ENCODE results near the gene G6PD.
"Not testable (repeated sequence)": the region's sequence is repeated elsewhere in the genome, so short reads cannot be mapped to it uniquely, and the experiment has no call there.

G6PD gene

DNA sequence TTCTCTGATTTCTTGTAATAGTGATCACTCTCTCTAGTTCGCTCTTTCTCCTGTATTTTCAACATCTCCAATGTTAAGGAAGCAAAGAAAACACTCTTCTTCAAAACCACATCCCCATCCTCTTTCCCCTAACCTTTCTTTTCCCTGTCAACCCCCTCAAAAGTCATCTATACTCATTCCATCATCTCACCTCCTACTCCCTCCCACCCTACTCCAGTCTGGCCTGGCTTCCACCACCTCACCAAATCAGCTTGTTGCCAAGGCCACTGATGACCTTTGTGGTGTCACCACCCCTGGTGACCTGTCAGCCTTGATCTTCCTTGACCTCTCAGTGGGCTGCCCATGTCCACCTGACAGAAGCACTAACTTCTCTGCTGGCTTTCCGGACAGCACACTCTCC lies 32.9 kb downstream of the G6PD start:
- DNase-seq = no peak

DNA sequence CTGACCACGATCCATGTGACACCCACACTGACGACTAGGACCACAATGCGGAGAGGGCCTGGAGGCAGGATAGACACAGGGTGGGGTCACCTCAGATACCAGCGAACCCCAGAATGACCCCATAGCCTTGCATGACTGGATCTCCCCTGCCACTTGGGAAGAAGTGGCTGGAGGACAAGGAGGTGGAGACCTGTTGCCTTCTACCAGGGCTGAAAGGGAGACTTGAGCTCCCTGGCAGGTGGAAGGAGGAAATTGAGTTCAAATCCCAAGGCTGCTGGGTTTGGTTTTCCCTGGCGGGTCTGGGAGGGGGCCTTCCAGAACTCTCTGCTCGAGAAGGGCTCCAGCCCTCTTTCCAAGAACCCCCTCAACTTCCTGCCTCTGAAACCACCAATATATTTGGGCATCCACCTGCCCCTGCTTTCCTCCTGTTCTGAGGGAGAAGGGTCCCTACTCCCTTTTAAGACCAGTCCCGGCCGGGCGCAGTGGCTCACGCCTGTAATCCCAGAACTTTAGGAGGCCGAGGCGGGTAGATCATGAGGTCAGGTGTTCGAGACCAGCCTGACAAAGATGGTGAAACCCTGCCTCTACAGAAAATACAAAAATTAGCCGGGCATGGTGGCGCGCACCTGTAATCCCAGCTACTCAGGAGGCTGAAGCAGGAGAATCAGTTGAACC lies 33.6 kb downstream of the G6PD start:
- DNase-seq = no peak

DNA sequence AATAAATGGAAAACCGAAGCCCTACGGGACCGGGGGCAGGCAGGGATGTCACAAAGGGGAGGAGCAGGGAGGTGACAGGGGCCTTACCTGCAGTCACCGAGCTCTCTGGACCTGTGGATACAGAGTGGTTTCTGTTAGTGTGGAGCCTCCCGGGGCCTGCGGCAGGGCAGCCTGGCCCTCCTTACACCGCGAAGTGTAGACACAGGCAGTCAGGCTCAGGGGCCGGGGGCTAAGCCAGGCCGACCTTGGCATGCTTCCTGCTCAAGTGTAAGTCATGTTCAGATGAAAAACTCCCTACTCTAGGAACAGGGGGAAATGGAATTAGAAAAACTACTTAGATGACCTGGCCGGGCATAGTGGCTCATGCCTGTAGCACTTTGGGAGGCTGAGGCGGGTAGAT lies 34.9 kb downstream of the G6PD start:
- DNase-seq = no peak

DNA sequence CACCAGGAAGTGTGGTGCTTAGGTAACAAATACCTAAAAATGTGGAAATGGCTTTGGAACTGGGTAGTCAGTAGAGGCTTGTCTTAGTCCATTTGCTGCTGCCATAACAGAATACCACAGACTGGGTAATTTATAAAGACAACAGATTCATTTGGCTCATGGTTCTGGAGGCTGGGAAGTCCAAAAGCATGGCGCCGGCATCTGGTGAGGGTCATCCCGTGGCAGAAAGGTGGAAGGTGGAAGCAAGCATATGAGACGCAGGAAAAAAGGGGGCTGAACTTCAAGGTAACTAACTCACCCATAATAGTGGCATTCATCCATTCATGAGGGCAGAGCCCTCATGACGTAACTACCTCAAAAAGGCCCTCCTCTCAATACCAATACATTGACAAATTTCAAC lies 37.2 kb downstream of the G6PD start:
- no peak for DNase-seq

DNA sequence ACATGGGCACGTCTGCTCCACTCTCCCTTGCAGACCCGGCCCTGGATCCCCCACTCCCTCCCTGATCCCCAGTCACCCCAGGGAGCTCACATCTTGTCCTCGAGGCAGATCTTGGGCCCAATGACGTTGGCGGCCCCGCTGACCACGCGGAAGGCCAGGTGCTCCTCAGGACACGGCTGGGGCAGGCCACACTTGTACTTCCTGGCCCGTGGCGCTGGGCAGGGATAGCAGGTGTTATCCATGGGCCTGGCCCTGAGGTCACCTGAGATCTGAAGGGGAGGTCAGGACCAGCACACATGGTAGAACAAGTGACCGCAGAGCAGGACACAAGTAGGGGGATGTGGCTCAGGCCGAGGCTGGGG lies 38.3 kb downstream of the G6PD start:
- DNase-seq = no peak

DNA sequence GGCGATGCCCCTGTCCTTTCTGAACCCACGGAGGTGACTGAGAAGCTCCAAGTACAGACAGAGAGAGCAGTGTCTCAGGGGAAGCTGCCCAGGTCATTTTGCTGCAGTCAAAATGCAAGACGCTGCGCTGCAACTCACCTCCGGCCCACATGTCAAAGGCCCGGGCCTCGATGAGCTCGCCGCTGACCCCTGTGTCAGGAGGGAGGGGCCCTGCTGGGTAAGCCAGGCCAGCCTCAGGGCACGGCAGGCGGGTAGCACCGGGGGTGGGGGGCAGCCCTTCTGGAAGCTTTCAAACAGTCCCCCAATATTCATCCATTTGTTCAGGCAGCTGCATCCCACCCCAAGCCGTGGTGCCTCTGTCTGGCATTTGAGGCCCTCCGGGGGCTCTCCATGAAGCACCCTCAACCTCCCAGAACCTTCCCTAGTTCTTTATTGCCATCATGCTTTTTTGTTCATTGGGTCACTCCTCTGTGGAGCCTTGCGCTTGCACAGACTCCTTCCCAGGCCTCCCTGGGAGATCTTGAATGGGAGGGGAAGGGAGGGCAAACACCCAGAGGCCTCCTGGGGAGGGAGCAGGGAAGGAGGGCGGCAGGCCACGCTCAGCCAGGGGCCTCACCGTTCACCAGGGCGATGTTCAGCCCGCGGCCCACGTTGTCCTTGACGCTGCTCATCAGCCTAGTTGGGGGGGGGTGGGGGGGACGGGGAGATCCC lies 38.8 kb downstream of the G6PD start:
- DNase-seq = no peak

DNA sequence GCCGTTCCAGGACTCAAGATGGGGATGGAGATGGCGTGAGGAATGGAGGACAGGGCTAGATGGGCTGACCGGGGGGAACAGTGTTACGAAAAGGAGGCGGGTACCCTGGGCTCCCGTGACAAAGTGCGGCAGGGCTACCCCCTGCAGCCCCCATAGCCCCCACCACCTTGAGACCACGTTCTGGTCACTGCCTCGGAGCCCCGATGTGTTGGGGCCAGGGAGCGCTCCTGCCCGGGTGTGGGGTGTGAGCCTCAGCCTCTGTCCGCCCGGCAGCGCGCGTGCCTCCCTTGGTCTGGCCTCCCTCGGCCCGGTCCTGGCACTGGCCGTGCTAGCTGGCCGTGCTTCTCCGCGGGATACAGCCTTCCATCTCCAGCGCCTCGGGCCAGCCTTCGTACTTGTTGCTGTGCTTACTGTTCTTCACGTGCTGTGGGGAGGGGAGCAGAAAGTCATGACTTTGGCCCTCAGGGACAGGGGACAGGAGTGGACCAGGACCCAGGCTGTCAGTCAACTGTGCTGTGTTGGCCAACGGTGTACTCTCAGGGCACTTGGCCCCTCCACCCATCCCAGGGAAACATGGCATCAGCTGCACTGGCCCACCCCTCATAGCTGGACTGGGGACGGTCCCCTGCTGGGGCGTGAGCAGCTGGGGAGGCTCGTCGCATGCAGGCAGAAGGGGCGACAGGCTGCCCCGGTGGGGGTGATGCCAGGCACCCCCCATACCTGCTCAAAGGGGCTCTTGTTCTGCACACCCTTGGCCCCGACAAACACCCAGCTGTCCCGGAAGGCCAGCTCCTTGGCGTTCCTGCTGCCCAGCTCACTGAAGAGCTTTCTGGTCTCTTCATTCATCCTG lies 39.9 kb downstream of the G6PD start:
- no peak for DNase-seq

DNA sequence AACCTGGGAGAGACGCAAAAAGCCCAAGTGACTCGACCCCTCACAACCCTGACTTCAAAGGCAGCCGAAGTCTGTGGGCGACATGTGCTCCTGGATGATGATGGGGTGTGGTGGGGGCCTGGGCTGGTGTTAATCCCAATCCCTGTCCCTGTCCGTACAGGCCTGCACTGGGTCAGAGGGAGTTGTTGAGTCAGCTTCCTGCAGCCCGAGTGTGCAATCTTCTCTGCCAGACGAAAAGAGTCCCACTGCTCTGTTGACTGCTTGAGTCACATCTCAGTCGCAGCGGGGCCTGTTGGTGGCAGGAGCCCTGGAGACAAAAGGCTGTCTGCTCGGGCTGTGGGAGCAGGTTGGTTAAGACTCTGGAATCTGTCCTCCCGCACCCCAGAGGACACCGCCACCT lies 40.9 kb downstream of the G6PD start:
- DNase-seq = peak; percentile 10 to 12

DNA sequence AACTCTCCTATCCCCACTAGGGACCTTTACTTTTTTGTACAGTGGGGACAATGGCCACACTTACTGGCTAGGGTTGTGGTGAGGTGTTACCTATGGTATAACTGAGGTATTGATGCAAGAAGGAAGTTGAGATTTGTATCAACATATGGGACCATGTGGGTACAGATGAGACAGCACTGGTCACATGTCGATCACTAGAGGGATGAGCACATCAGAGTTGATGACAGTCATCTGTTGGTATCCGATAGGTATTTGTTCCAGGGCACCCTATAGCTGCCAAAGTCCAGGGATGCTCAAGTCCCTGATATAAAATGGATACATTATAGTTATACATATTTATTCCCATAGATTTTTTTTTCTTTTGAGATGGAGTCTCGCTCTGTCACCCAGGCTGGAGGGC lies 43.7 kb downstream of the G6PD start:
- no peak for DNase-seq

DNA sequence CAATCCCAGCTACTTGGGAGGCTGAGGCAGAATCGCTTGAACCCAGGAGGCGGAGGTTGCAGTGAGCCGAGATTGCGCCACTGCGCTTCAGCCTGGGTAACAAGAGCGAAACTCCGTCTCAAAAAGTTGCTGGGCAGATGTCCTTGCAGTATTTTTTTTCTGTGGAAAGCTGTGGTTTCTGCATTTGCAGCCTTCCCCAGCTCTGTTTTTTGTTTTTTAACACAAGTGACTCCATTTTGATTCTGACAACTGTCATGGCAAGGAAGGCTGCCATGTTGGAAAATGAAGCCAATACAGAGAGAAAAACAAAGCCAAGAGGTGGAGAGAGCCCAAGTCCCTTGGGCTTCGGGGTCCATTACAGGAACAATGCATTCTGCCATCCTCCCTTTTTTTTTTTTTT lies 44.5 kb downstream of the G6PD start:
- DNase-seq = no peak

DNA sequence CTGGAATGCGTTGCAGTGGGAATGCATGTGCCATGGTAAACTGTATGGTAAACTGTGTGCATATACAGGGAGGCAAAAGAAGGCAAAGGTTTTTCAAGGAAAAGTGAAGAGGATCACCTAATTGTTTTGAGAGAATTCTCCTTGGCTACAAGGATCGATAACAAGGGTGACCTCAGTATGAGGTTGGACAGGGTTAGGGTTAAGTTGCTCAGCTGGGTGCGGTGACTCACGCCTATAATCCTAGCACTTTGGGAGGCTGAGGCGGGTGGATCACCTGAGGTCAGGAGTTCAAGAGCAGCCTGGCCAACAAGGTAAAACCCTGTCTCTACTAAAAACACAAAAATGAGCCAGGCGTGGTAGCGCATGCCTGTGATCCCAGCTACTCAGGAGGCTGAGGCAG lies 45.2 kb downstream of the G6PD start:
- DNase-seq = not testable (repeated sequence)

DNA sequence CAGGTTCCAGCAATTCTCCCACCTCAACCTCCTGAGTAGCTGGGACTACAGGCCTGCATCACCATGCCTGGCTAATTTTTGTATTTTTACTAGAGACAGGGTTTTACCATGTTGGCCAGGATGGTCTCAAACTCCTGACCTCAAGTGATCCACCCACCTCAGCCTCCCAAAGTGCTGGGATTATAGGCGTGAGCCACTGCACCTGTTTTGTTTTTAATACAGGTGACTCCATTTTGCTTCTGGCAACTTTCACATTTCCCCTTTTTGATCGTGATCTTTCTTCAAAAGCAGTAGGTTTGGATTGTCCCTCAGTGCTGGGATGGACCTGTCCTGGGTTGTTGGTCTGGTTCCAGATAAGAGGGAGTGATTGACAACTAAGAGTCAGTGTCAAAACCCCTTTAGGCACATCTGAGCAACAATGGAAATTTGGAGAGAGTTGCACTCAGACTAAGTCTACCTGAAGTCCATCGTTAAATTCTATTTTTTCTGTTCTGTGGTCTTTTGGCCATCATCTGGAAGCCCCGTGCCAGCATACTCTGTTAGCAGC lies 50.0 kb downstream of the G6PD start:
- DNase-seq = not testable (repeated sequence)

DNA sequence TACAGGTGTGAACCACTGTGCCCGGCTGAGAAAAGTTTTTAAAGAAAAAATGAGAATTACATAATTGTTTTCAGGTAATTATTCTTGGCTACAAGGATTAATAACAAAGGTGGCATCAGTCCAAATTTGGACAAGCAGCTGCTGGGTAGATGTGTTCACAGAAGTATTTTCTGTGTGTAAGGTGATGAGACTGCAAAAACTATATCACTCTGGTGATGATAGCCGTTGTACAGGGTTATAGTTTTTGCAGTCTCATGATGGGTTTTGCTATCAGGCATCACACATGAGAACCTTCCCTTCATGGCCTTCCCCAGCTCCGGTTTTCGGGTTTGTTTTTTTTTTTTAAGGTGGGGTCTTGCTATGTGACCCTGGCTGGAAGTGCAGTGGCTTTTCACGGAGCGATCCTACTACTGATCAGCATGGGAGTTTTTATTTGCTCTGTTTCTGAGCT lies 51.1 kb downstream of the G6PD start:
- DNase-seq = no peak

DNA sequence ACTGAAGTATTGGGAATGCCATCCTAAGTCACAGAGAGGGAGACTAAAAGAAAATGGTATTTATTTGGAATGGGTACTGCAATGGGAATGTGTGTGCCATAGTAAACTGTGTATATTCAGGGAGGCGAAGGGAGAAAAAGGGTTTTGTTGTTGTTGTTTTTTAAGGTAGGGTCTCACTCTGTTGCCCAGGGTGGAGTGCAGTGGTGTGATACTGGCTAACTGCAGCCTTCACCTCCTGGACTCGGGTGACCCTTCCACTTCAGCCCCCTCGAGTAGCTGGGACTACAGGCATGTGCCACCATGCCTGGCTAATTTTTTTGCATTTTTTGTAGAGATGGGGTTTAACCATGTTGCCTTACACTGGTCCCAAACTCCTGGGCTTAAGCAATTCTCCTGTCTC lies 51.9 kb downstream of the G6PD start:
- DNase-seq = no peak

DNA sequence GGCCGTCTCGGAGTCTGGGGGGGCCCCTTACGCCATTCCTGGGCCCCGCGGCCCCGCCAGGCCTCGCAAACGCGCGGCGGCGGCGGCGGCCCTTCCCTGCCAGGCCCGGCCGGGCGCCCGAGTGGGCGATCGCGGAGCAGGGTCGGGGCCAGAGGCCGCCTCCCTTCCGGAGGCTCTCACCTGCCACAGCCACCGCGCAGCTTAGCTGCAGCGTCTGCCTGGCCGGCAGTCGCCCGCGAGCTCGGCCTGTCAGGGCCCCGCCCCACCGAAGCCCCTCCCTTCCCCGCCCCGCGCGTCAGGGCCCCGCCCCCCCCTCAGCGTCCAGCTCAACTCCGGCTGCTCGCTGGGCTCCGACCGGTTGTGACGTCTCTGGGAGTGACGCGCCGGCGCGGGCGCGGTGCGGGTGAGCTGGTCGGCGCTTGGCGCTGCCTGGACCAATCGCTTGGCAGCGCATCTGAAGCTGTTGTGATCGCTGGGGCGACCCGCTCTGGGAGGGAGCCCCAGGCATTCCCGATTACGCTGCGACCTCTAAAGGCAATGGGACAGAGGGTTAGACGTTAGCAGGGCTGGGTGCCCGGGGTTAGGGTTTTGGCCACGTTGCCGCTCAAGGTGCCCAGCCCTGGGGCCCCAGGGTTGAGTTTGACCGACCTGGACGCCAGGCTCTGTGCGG lies 56.1 kb downstream of the G6PD start, which contains the start of gene SLC10A3:
SLC10A3 (minus strand) TSS at position 216 of the 670 bp plus-strand sequence. CDS start 1,689 bp downstream, outside the sequence.
- peak; percentile 72 to 76 for DNase-seq

DNA sequence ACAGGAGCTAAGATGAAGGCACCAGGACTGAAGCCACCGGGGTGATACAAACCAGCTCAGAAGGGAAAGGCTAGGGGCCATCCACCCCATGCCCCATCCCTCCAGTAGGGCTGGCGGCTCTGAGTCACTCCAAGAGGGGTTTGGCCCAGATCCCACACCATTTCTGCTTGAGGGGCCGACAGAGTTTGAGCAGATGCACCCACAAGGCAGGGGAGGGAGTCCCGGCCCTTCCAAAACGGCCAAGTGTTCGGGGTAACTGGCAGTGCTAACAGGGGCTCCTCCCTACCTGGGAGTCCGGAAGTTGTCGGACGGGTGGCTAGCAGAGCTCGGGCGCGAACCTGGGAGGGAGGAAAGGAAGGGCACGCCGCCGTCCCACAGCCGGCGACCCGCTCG lies 56.6 kb downstream of the G6PD start:
- no peak for DNase-seq

DNA sequence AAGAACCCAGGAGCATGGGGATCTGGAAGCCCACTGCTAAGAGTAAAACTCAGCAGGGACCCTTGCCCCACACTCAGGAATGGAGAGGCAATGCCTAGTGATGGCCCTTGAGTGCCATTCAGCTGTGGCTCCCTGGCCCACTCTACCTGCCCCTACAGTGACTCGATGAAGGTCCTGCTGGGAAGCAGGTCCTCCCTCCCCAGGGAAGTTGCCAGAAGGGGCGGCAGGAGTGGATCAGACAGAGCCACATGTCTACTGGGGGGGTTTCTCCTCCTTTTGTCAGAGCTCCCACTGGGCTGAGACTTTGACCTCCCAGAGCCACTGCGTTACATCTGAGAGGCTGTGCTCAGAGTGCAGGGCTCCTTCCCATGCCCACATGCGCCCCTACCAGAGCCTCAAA lies 57.5 kb downstream of the G6PD start:
- DNase-seq = no peak

DNA sequence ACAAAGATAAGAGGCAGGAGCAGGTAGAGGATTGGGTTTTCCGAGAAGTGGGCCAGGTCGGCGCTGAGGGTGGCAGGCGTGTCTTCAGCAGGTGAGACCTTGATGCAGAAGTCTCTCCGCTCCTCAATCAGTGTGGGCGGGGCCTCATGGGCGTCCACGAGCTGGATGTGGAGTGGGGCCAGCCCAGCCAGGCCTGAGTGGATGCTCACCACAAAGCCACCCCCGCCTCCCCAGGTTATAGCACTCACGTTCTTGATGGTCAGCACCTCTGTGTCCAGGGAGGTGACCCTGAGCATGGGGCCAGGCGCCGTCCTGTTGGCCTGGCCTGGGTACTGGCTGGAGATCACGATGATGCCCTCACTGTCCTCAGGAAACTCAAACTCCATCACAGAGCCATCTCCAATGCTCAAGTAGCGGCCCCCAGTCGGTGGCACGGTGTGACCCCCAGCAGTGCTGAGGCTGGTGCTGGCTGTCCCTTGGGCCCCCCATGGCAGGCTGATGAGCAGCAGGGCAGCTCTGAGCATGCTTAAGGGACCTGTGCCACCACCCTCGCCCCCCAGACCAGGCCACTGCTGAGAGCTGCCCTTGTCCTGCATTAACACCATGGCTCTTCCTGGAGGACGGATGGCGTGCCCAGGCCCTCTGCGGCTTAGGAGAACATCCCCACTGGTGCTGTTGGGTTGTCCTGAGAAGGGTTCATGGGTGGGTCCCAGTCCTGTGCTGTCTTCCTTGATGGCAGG lies 58.1 kb downstream of the G6PD start:
- DNase-seq = no peak

DNA sequence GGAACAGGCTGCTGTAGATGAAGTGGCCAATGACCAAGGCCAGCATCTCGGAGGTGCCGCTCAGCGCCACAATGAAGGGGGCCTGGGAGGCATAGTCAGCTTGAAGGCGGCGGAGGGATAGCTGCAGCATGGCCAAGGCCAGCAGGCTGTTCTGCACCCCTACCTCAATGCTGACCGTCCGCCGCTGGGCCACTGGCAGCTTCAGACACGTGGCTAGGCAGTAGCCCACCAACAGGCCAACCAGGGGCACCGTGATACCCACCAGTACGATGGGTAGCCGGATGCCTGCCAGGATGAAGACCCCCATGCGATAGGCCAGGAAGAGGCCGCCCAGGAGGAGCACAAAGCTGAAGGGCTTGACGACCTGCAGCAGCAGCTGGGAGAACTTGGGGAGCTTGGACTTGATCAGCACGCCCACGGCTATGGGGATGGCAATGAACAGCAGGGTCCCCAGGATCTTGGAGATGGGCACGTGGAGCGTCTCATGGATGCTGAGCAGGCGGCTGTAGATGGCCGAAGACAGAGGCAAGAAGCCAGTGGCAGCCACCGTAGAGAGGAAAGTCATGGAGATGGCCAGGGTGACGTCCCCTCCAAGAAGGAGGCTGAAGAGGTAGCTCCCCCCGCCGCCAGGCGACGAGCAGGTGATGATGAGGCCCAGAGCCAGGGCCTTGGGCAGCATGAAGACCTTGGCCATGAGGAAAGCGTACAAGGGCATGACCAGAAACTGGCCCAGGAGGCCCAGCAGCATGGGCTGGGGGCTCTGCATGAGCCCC lies 58.9 kb downstream of the G6PD start:
- no peak for DNase-seq

DNA sequence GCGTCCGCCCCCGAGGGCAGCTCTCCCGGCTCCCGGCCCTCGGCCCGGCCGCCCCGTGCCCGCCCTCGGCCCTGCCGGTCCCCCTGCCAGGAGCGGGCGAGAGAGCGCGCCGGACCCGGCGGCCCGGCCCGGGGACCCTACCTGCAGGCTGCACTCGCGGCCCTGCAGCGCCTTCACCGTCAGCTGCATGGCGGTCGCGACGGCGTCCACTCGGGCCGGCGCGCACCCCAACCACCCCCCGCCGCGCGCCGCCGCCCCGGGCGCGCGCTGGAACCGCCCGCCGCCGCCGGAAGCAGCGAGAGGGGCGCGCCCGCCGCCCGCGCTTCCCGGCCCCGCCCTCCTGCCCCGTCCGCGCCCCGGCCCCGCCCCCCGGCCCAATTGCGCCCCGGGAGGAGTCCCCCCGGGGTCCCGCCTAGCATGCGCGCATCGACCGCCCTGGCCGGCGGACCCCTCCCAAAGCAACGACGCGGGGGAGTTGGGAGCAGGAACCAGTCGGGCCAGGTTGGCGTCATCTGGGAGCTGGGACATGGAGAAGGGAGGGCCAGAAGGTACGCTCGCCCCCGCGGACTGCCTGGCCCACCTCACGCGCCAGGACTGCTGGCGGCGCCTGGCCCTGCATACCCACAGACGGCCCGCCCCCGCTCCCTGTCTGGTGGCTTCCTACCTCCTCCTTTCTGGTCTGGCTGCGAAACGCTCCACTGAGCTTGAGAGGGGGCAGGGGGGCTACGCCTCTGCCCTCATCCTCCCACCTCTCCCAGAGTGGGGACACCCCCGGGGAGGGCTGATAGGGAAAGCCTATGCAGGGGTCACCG lies 60.0 kb downstream of the G6PD start, which contains the start of gene UBL4A:
UBL4A (minus strand) TSS at position 220 of the 812 bp plus-strand sequence; CDS start at position 189, 31 bp downstream.
- DNase-seq = peak; percentile 24 to 26

Data from Kasumi-1 (cell line).